DMS114 treated with DMSO at 0.1 percent for 48 hours (cell line): ENCODE measurements around the gene OR12D1.

Experiments
- DNase-seq: peaks from one replicate; lab custom pipeline; 2025; ENCODE audit not compliant: unreplicated experiment; lab: John Stamatoyannopoulos, UW

The OR12D1 gene

GRCh38 chr6:29465279-29465678 lies 50.6 kb downstream of the OR12D1 start:
- DNase-seq = no peak

DNA sequence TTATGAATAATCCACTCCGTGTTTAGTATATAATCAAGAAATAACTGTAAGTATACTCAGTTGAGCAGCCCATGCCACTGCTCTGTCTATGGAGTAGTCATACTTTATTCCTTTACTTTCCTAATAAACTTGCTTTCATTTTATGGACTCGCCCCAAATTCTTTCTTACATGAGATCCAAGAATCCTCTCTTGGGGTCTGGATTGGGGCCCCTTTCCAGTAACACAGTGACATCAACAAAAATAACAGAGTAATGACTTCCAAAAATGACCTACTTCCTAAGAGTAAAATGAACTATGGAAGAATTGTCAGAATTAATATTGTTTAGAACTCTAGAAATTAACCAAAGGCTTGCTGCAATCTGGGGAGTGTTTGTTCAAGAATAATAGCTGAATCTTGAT lies 51.1 kb downstream of the OR12D1 start:
- no peak for DNase-seq

DNA sequence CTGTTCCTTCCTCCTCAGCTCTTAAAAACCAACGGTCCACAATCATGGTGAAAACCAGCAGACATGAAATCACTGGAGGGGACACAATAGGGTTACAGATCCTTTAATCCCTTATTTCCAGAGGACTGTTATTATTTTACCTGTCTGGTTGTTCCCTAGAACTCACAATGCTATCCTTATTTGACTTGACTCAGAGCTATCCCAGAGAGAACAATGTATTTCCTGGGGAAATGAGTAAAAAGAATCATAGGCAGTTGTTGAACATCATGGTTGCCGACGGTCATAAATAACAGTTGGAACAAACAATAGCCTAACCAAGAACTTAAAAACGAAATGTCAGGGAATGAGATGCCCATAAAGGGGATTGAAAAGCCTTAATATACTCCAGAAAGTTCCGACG lies 51.5 kb downstream of the OR12D1 start:
- no peak for DNase-seq
